BE2C (cell line): Measurements from ENCODE around the gene C1QL2.

Experiments
- DNase-seq: peaks from one replicate; pipeline ENCODE4 v3.0.0-alpha.2; 2020
- H3K27me3 ChIP-seq: fragments of 250-450 bp; sonication (Bioruptor Pico); 2 replicates; pipeline ENCODE4 v1.5.1; 2020; ENCODE audit warnings: mild to moderate bottlenecking
- H3K36me3 ChIP-seq: fragments of 250-450 bp; sonication (Bioruptor Pico); 2 replicates; pipeline ENCODE4 v1.5.1; 2020; ENCODE audit warnings: mild to moderate bottlenecking
- H3K4me1 ChIP-seq: fragments of 250-450 bp; sonication (Bioruptor Pico); 2 replicates; pipeline ENCODE4 v1.5.1; 2020
- H3K4me3 ChIP-seq: 2 replicates; pipeline ENCODE4 v1.5.1; 2011; ENCODE audit warnings: low read depth, low read length
- H3K9me3 ChIP-seq: fragments of 250-450 bp; sonication (Bioruptor Pico); 2 replicates; pipeline ENCODE4 v1.5.1; 2020
- CTCF ChIP-seq: IDR thresholded peaks from 2 replicates; pipeline ENCODE4 v1.5.1; 2012; ENCODE audit warnings: mild to moderate bottlenecking, low read depth, low read length

Gene C1QL2

DNA sequence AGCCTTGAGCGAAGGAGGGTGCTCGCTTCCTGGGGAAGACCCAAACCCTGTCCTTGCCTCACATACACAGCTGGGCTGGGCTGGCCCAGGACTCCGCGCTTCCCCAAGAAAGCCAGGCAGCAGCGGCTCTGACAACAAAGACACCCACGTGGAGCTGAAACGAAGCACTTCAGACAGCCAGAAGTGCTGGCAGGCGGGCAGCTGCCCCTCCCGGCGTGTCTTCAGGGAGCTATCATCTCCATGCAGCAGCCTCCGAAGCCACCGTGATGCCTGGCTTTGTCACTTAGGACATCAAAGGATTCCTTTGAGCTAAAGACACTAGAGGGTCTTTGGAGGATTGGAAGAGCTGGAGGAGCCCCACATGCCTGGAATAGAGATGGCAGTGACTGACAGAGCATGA lies 35.2 kb downstream of the C1QL2 start:
- Histone ChIP-seq H3K36me3 (no peaks in the 10 kb centered on the region), H3K4me1 (no peaks in the 10 kb centered on the region), H3K9me3 (no peaks in the 10 kb centered on the region), H3K27me3 (no peaks in the 10 kb centered on the region), H3K4me3 (no peak overlapping the region)
- DNase-seq = no peak
- no peak for TF ChIP-seq CTCF

- Histone ChIP-seq H3K36me3 (no peaks in the 10 kb centered on the region), H3K9me3 (no peaks in the 10 kb centered on the region), H3K27me3 (no peaks in the 10 kb centered on the region), H3K4me1 (no peaks in the 10 kb centered on the region), H3K4me3 (no peak overlapping the region)
- DNase-seq = no peak
- no peak for TF ChIP-seq CTCF
Observed at GRCh38 chr2:119122663-119123062, 35.9 kb downstream of the C1QL2 start.

DNA sequence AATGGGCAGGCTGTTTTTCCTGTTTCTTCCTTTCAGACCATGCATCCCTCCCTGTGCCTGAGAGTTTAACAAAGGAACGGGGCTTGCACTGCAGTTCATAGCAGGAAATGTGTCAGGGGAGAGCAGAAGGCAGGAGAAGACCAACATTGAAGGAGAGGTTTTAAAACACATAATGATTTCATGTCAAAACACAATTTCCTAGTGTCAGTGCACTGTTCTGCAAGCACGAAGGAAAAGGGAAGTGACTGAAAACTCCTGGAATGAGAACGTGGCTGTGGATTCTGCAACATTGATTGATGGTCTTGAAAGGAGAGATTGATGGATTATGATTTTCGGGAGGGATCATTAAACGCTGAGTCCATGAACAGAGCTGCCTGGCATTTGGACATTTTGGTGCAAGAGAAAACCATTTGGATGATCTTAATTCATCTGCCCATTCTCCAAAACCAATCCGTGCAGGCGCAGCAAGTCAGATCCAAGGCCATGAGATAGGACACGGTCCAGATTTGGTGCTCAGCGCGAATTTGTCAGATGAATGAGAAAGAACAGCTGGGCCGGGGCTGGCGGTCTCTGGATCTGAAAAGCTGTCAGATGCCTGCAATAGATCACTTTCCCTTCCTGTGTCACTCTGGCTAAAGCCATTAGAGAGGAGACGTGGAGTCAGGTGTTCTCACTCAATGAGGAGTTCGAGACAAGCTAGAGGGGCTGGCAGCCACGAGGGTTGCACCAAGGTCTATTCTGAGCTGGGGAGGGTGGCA lies 38.4 kb downstream of the C1QL2 start:
- DNase-seq = no peak
- no peak for TF ChIP-seq CTCF
- Histone ChIP-seq H3K27me3 (no peaks in the 10 kb centered on the region), H3K4me3 (no peak overlapping the region), H3K9me3 (no peaks in the 10 kb centered on the region), H3K4me1 (no peaks in the 10 kb centered on the region), H3K36me3 (no peaks in the 10 kb centered on the region)

- H3K9me3 ChIP-seq = no peaks in the 10 kb centered on the region
- no peak overlapping the region for H3K4me3 ChIP-seq
- H3K4me1 ChIP-seq = no peaks in the 10 kb centered on the region
- TF ChIP-seq CTCF = no peak
- H3K36me3 ChIP-seq = no peaks in the 10 kb centered on the region
- H3K27me3 ChIP-seq = no peaks in the 10 kb centered on the region
- no peak for DNase-seq
Observed at GRCh38 chr2:119119076-119119785, 39.3 kb downstream of the C1QL2 start.

DNA sequence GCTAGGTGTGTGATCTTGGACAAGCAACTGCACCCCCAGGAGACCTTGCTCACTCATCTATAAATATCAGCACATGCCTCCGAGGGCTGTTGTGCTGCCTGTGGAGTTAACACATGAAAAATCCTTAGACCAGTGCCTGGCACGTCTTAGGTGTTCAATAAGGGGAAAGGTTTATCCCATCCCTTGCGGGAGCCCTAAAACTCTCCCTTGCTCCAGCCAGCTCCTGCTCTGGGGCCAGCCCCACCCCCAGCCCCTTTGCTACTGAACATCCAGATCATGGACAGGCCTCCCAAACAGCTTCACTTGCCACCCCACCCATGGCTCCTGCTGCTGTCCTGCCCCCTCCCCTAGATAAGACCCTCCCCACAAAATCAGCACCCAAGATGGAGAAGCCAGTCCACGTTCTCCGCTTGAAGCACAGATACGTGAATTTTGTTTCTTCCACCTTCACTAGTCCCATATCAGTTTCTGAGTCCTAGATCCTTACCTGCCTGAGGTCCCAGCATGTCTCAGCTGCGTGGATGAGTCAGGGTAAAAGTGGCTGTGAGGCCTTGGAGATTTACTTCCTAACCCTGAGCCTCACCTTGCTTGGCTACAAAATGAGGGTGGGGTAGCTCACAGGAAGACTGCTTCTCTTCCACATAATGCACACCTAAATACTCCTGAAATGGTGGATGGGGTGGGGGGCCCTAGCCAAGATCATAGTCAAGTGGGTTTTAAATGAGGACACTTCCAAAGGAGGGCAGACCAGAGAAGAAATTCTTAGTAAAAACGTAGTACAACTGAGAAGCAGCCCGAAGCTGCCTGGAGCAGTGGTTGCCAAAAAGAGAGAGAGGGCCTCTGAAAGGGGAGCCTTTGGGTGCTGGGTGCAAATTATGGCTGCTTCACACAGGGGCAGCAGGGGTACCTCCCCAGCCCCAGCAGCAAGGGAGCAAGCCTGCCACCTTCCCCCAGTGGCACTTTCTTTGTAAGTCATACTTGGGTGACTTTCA lies 40.4 kb downstream of the C1QL2 start:
- Histone ChIP-seq H3K27me3 (no peaks in the 10 kb centered on the region), H3K4me3 (no peak overlapping the region), H3K36me3 (no peaks in the 10 kb centered on the region), H3K4me1 (no peaks in the 10 kb centered on the region), H3K9me3 (no peaks in the 10 kb centered on the region)
- no peak for DNase-seq
- TF ChIP-seq CTCF = no peak
